H1 (cell line): ENCODE measurements around the gene VPS52. TPM values are rescaled to one million over a fixed set of nuclear protein-coding genes. Genes with fewer than 3 reads are reported as not detected.

Experiments used
- CTCF ChIA-PET: fragments of 300-600 bp; sonication (Branson Sonifier 250); formaldehyde crosslinking; loops from one replicate; lab custom pipeline; 2021; ENCODE audit not compliant: partially characterized antibody; lab: Charles Lee
- POLR2A ChIA-PET: fragments of 300-600 bp; sonication (Branson Sonifier 250); formaldehyde crosslinking; loops from one replicate; lab custom pipeline; 2021; ENCODE audit warnings: inconsistent platforms; ENCODE audit not compliant: partially characterized antibody; lab: Charles Lee
- DNase-seq, 2 experiments: peaks; one replicate each; pipeline versions ENCODE4 v3.0.0 to v3.0.0-alpha.2; 2010 to 2022; ENCODE audit warnings: low spot score in 2 of 2, low read depth in 1 of 2, mixed read lengths in 1 of 2
- FAIRE-seq: peaks from 2 replicates; lab custom pipeline; 2011; peaks lifted over from hg19 to GRCh38; lab: Jason Lieb, UNC
- H2AFZ ChIP-seq: 2 replicates; pipeline ENCODE4 v1.8.1; 2012; ENCODE audit warnings: low read length, inconsistent platforms
- H2AK5ac ChIP-seq: 2 replicates; pipeline ENCODE4 v1.6.1; 2013; ENCODE audit warnings: low read depth, low read length
- H2BK120ac ChIP-seq: replicated peaks from 2 replicates; pipeline ENCODE3; 2013; ENCODE audit warnings: low read depth, low read length, inconsistent platforms
- H2BK12ac ChIP-seq: 2 replicates; pipeline ENCODE4 v1.6.1; 2013; ENCODE audit warnings: low read depth, low read length
- H2BK15ac ChIP-seq: 2 replicates; pipeline ENCODE4 v1.6.1; 2013; ENCODE audit warnings: low read length
- H2BK20ac ChIP-seq: 2 replicates; pipeline ENCODE4 v1.6.1; 2013; ENCODE audit warnings: low read length
- H2BK5ac ChIP-seq: 2 replicates; pipeline ENCODE4 v1.6.1; 2013; ENCODE audit warnings: low read depth, low read length
- H3K14ac ChIP-seq: 2 replicates; pipeline ENCODE4 v1.6.1; 2013; ENCODE audit warnings: inconsistent platforms; ENCODE audit not compliant: insufficient read length
- H3K18ac ChIP-seq: 2 replicates; pipeline ENCODE4 v1.6.1; 2013; ENCODE audit warnings: low read length; ENCODE audit errors: extremely low read depth
- H3K23ac ChIP-seq: 2 replicates; pipeline ENCODE4 v1.6.1; 2013; ENCODE audit warnings: inconsistent platforms; ENCODE audit not compliant: insufficient read length
- H3K23me2 ChIP-seq: 2 replicates; pipeline ENCODE4 v1.6.1; 2013; ENCODE audit warnings: low read depth, low read length
- H3K27ac ChIP-seq: 2 replicates; pipeline ENCODE4 v1.6.1; 2011; ENCODE audit warnings: low read depth, low read length, inconsistent platforms
- H3K27me3 ChIP-seq, 4 experiments: replicated peaks in 1 of 4; 1 replicate in 1 of 4; 2 replicates in 3 of 4; pipeline versions ENCODE4 v1.6.1 to v1.8.1; 2011 to 2013; ENCODE audit warnings: low read length in 3 of 4, mild to moderate bottlenecking in 3 of 4, inconsistent platforms in 2 of 4, mixed read lengths in 2 of 4, moderate library complexity in 1 of 4; ENCODE audit not compliant: control insufficient read depth in 3 of 4, insufficient read depth in 3 of 4; ENCODE audit errors: extremely low read depth in 1 of 4
- H3K36me3 ChIP-seq, 4 experiments: 2 replicates each; pipeline versions ENCODE4 v1.6.1 to v1.8.1; 2011 to 2013; ENCODE audit warnings: mild to moderate bottlenecking in 4 of 4, low read length in 3 of 4, moderate library complexity in 2 of 4, control low read depth in 1 of 4, inconsistent platforms in 1 of 4; ENCODE audit not compliant: insufficient read depth in 4 of 4, control insufficient read depth in 2 of 4
- H3K4ac ChIP-seq: replicated peaks from 2 replicates; pipeline ENCODE3; 2013; ENCODE audit warnings: low read length, low read depth, mixed read lengths, inconsistent platforms; ENCODE audit not compliant: insufficient read length
- H3K4me1 ChIP-seq, 4 experiments: replicated peaks in 1 of 4; 1 replicate in 1 of 4; 2 replicates in 3 of 4; pipeline versions ENCODE4 v1.6.1 to v1.8.1; 2011 to 2013; ENCODE audit warnings: low read length in 3 of 4, inconsistent platforms in 2 of 4, mixed read lengths in 1 of 4; ENCODE audit not compliant: insufficient read depth in 4 of 4, control insufficient read depth in 3 of 4
- H3K4me2 ChIP-seq, 2 experiments: 2 replicates each; pipeline versions ENCODE4 v1.6.1 to v1.8.1; 2011 to 2013; ENCODE audit warnings: low read depth in 2 of 2, low read length in 2 of 2, control low read depth in 1 of 2, inconsistent platforms in 1 of 2, mild to moderate bottlenecking in 1 of 2; ENCODE audit not compliant: insufficient read depth in 1 of 2
- H3K4me3 ChIP-seq, 4 experiments: fragments of 200-600, 300-600 bp in 1 of 4; sonication (generic), shearing (Covaris generic), sonication (Bioruptor Twin) in 1 of 4; 2 replicates each; pipeline versions ENCODE4 v1.5.1 to v1.8.1; 2011 to 2016; ENCODE audit warnings: low read length in 4 of 4, low read depth in 3 of 4, control low read depth in 2 of 4, inconsistent platforms in 2 of 4, mild to moderate bottlenecking in 2 of 4, mixed read lengths in 1 of 4, moderate library complexity in 1 of 4; ENCODE audit not compliant: insufficient read depth in 2 of 4; ENCODE audit errors: extremely low read depth in 1 of 4
- H3K56ac ChIP-seq: replicated peaks from 2 replicates; pipeline ENCODE3; 2013; ENCODE audit warnings: low read depth, mild to moderate bottlenecking, mixed read lengths, low read length, inconsistent platforms; ENCODE audit not compliant: insufficient read length
- H3K79me1 ChIP-seq: 2 replicates; pipeline ENCODE4 v1.6.1; 2013; ENCODE audit warnings: low read depth, low read length, control low read depth
- H3K79me2 ChIP-seq, 2 experiments: 2 replicates each; pipeline versions ENCODE4 v1.6.1 to v1.8.1; 2012 to 2013; ENCODE audit warnings: low read length in 2 of 2, mild to moderate bottlenecking in 2 of 2, inconsistent platforms in 1 of 2; ENCODE audit not compliant: insufficient read depth in 2 of 2, control insufficient read depth in 1 of 2
- H3K9ac ChIP-seq, 4 experiments: replicated peaks in 1 of 4; 1 replicate in 1 of 4; 2 replicates in 3 of 4; pipeline versions ENCODE4 v1.6.1 to v1.8.1; 2011 to 2013; ENCODE audit warnings: low read depth in 3 of 4, low read length in 3 of 4, control low read depth in 2 of 4, mild to moderate bottlenecking in 2 of 4, moderate library complexity in 2 of 4, inconsistent platforms in 1 of 4; ENCODE audit errors: extremely low read depth in 1 of 4
- H3K9me3 ChIP-seq, 2 experiments: 2 replicates each; pipeline versions ENCODE4 v1.6.1 to v1.8.1; 2012 to 2013; ENCODE audit warnings: mild to moderate bottlenecking in 2 of 2, moderate library complexity in 2 of 2, control low read depth in 1 of 2, inconsistent platforms in 1 of 2, low read depth in 1 of 2, low read length in 1 of 2, mixed read lengths in 1 of 2; ENCODE audit not compliant: insufficient read depth in 2 of 2
- H4K20me1 ChIP-seq, 2 experiments: replicated peaks in 1 of 2; 2 replicates each; pipeline versions ENCODE3 to v1.8.1; 2011 to 2013; ENCODE audit warnings: inconsistent platforms in 2 of 2, low read length in 2 of 2, mild to moderate bottlenecking in 1 of 2; ENCODE audit not compliant: insufficient read depth in 2 of 2, control insufficient read depth in 1 of 2
- H4K5ac ChIP-seq: 2 replicates; pipeline ENCODE4 v1.6.1; 2013; ENCODE audit warnings: low read length, low read depth, mixed read lengths, inconsistent platforms; ENCODE audit not compliant: insufficient read length
- H4K8ac ChIP-seq: 2 replicates; pipeline ENCODE4 v1.8.0; 2013; ENCODE audit warnings: mild to moderate bottlenecking, moderate library complexity, low read length, inconsistent platforms; ENCODE audit not compliant: insufficient read depth; ENCODE audit errors: extremely low read depth
- H4K91ac ChIP-seq: replicated peaks from 2 replicates; pipeline ENCODE3; 2013; ENCODE audit warnings: low read length, mixed read lengths, inconsistent platforms; ENCODE audit not compliant: insufficient read length
- CEBPB ChIP-seq: IDR thresholded peaks from 2 replicates; pipeline ENCODE4 v1.6.1; 2012; ENCODE audit warnings: low read depth, low read length
- CHD1 ChIP-seq: IDR thresholded peaks from 2 replicates; pipeline ENCODE4 v1.6.1; 2012; ENCODE audit warnings: low read depth, low read length, improper control_type of control experiment
- HDAC6 ChIP-seq: IDR thresholded peaks from one replicate; pipeline ENCODE4 v1.7.1; 2012; ENCODE audit warnings: low read depth, mild to moderate bottlenecking, inconsistent platforms, low read length, moderate library complexity
- JUN ChIP-seq: IDR thresholded peaks from 2 replicates; pipeline ENCODE4 v1.6.1; 2011; ENCODE audit warnings: low read depth, mild to moderate bottlenecking, improper control_type of control experiment, low read length
- KDM1A ChIP-seq: fragments of 200-600, 300-600 bp; sonication (generic); IDR thresholded peaks from 2 replicates; pipeline ENCODE4 v1.7.1; 2016; ENCODE audit warnings: mild to moderate bottlenecking, low read length, borderline replicate concordance
- MAFK ChIP-seq: IDR thresholded peaks from 2 replicates; pipeline ENCODE4 v1.6.1; 2012; ENCODE audit warnings: low read depth, mild to moderate bottlenecking, improper control_type of control experiment, low read length
- PHF8 ChIP-seq: fragments of 200-600 bp; sonication (generic); conservative IDR thresholded peaks from 2 replicates; pipeline ENCODE4 v1.7.1; 2012; ENCODE audit warnings: low read depth, mild to moderate bottlenecking, inconsistent platforms, low read length, moderate library complexity
- RBBP5 ChIP-seq: IDR thresholded peaks from 2 replicates; pipeline ENCODE4 v1.7.1; 2012; ENCODE audit warnings: low read depth, mild to moderate bottlenecking, inconsistent platforms, low read length, moderate library complexity, borderline replicate concordance
- RXRA ChIP-seq: IDR thresholded peaks from 2 replicates; pipeline ENCODE4 v1.6.1; 2011; ENCODE audit warnings: low read depth, mild to moderate bottlenecking, low read length, moderate library complexity; ENCODE audit not compliant: insufficient read depth
- SIRT6 ChIP-seq: IDR thresholded peaks from one replicate; pipeline ENCODE4 v1.7.1; 2012; ENCODE audit warnings: low read length, inconsistent platforms
- TEAD4 ChIP-seq: IDR thresholded peaks from 2 replicates; pipeline ENCODE4 v1.6.1; 2012; ENCODE audit warnings: low read depth, low read length, inconsistent platforms, mixed read lengths
- WGBS, 2 experiments: shearing (Covaris generic) in 1 of 2; methylation state at CpG; one replicate each; pipeline versions ENCODE4 v1.1.6 to v1.1.7; 2013 to 2015; ENCODE audit warnings: low lambda C conversion rate in 2 of 2, mixed read lengths in 2 of 2, inconsistent platforms in 1 of 2, low coverage in 1 of 2, missing lambda C conversion rate in 1 of 2; ENCODE audit not compliant: insufficient replicate concordance in 2 of 2, insufficient coverage in 1 of 2, insufficient read length in 1 of 2; ENCODE audit errors: extremely low coverage in 1 of 2, missing lambda C conversion rate in 1 of 2; 5-methylcytosine and 5-hydroxymethylcytosine counted together
- polyA plus RNA-seq, 7 experiments: library from polyadenylated mRNA; depleted of rRNA in 3 of 7; stranded (reverse) in 5 of 7; unstranded in 2 of 7; fragments of >200 nt in 5 of 7; fragments of 200-250 nt in 2 of 7; gene quantifications; 1 replicate in 5 of 7; 2 replicates in 1 of 7; 4 replicates in 1 of 7; pipeline versions ENCODE4 v1.2.1 to v1.2.3, GENCODE V29; 2011 to 2013; ENCODE audit warnings: missing spikeins in 2 of 7, mixed read lengths in 2 of 7
- total RNA-seq: library from RNA; stranded (reverse); fragmentation: NEBNext Ultra II Directional; extraction: Animal tissue kit (Norgen Biotek cat#: 25700); gene quantifications from 2 replicates; pipeline ENCODE4 v1.2.1, GENCODE V29; 2021

VPS52 gene
- total and polyA plus RNA-seq, 2 of the 8 experiments (the other 6 are each of a cell fraction or from before 2014, with no cell fraction given): 36.5 to 86.3 TPM

GRCh38 chr6:33301877-33302276 is 30.2 kb upstream of the VPS52 start:
- no peak for DNase-seq
- CTCF ChIA-PET: interaction anchor here (0.6 to 2.9 kb wide), 4 partner anchors 11 to 37 kb away, joined by 4 to 12 read pairs (median 6); no protein-coding TSS in a partner anchor
- no peak overlapping the region for H4K91ac ChIP-seq

More at GRCh38 chr6:33301877-33302276, 30.2 kb upstream of the VPS52 start:
- H3K23ac ChIP-seq: no peak overlapping the region
- WGBS, 2 experiments: 93% methylated on average over 3 of the region's 3 CpGs; no CpG with 5 or more reads in 1 of the 2 experiments
- H2AFZ ChIP-seq: no peak overlapping the region
- H3K4me1 ChIP-seq: peaks cover 0 to 4% (median 3%) of the 10 kb centered on the region in 4 experiments; a peak in 6 of 7 replicates
- H3K27ac ChIP-seq: no peak overlapping the region
- no peak overlapping the region for H3K4me3 ChIP-seq
- no peak overlapping the region for H2BK20ac ChIP-seq
- no peak overlapping the region for H3K4ac ChIP-seq
- no peak overlapping the region for H3K14ac ChIP-seq
- no peak overlapping the region for H3K4me2 ChIP-seq
- H4K8ac ChIP-seq: no peak overlapping the region
- H4K20me1 ChIP-seq: peaks cover 0 to 4% of the 10 kb centered on the region in 2 experiments
- H2BK120ac ChIP-seq: no peak overlapping the region
- no peaks in the 10 kb centered on the region for H3K27me3 ChIP-seq
- no peak overlapping the region for H2BK5ac ChIP-seq
- H3K36me3 ChIP-seq: no peaks in the 10 kb centered on the region; a peak in 2 of 8 replicates
- TF ChIP-seq MAFK (no peak), RBBP5 (no peak), CHD1 (no peak), RXRA (no peak), SIRT6 (no peak), CEBPB (no peak), TEAD4 (no peak), HDAC6 (no peak), PHF8 (no peak), KDM1A (no peak), JUN (no peak)
- no peak overlapping the region for H2BK12ac ChIP-seq
- H3K9ac ChIP-seq: no peak overlapping the region
- no peak overlapping the region for H2BK15ac ChIP-seq
- no peak overlapping the region for H4K5ac ChIP-seq
- H3K56ac ChIP-seq: no peak overlapping the region
- H3K9me3 ChIP-seq: no peaks in the 10 kb centered on the region
- FAIRE-seq: no peak
- POLR2A ChIA-PET: interaction anchor here (0.6 to 16.7 kb wide), 6 partner anchors 13 to 1711 kb away, joined by 3 to 337 read pairs (median 38); partner anchors contain the start of genes B3GALT4, PFDN6, RPS18 and VPS52
- peaks cover 4% of the 10 kb centered on the region; the same call in 1 of the 2 replicates for H3K79me1 ChIP-seq
- peaks cover 16% of the 10 kb centered on the region for H3K23me2 ChIP-seq
- H2AK5ac ChIP-seq: no peak overlapping the region
- peaks cover 0 to 17% of the 10 kb centered on the region in 2 experiments; a peak in 2 of 4 replicates for H3K79me2 ChIP-seq
- no peak overlapping the region for H3K18ac ChIP-seq
